H1 (cell line): ENCODE results near the gene GNG14. TPM values are rescaled to one million over a fixed set of nuclear protein-coding genes. Genes with fewer than 3 reads are reported as not detected.

Source experiments
- CTCF ChIA-PET: fragments of 300-600 bp; sonication (Branson Sonifier 250); formaldehyde crosslinking; loops from one replicate; lab custom pipeline; 2021; ENCODE audit not compliant: partially characterized antibody; lab: Charles Lee
- POLR2A ChIA-PET: fragments of 300-600 bp; sonication (Branson Sonifier 250); formaldehyde crosslinking; loops from one replicate; lab custom pipeline; 2021; ENCODE audit warnings: inconsistent platforms; ENCODE audit not compliant: partially characterized antibody; lab: Charles Lee
- DNase-seq, 2 experiments: peaks; one replicate each; pipeline versions ENCODE4 v3.0.0 to v3.0.0-alpha.2; 2010 to 2022; ENCODE audit warnings: low spot score in 2 of 2, low read depth in 1 of 2, mixed read lengths in 1 of 2
- FAIRE-seq: peaks from 2 replicates; lab custom pipeline; 2011; peaks lifted over from hg19 to GRCh38; lab: Jason Lieb, UNC
- H2AFZ ChIP-seq: 2 replicates; pipeline ENCODE4 v1.8.1; 2012; ENCODE audit warnings: low read length, inconsistent platforms
- H2AK5ac ChIP-seq: 2 replicates; pipeline ENCODE4 v1.6.1; 2013; ENCODE audit warnings: low read depth, low read length
- H2BK120ac ChIP-seq: replicated peaks from 2 replicates; pipeline ENCODE3; 2013; ENCODE audit warnings: low read depth, low read length, inconsistent platforms
- H2BK12ac ChIP-seq: 2 replicates; pipeline ENCODE4 v1.6.1; 2013; ENCODE audit warnings: low read depth, low read length
- H2BK15ac ChIP-seq: 2 replicates; pipeline ENCODE4 v1.6.1; 2013; ENCODE audit warnings: low read length
- H2BK20ac ChIP-seq: 2 replicates; pipeline ENCODE4 v1.6.1; 2013; ENCODE audit warnings: low read length
- H2BK5ac ChIP-seq: 2 replicates; pipeline ENCODE4 v1.6.1; 2013; ENCODE audit warnings: low read depth, low read length
- H3K14ac ChIP-seq: 2 replicates; pipeline ENCODE4 v1.6.1; 2013; ENCODE audit warnings: inconsistent platforms; ENCODE audit not compliant: insufficient read length
- H3K18ac ChIP-seq: 2 replicates; pipeline ENCODE4 v1.6.1; 2013; ENCODE audit warnings: low read length; ENCODE audit errors: extremely low read depth
- H3K23ac ChIP-seq: 2 replicates; pipeline ENCODE4 v1.6.1; 2013; ENCODE audit warnings: inconsistent platforms; ENCODE audit not compliant: insufficient read length
- H3K23me2 ChIP-seq: 2 replicates; pipeline ENCODE4 v1.6.1; 2013; ENCODE audit warnings: low read depth, low read length
- H3K27ac ChIP-seq: 2 replicates; pipeline ENCODE4 v1.6.1; 2011; ENCODE audit warnings: low read depth, low read length, inconsistent platforms
- H3K27me3 ChIP-seq, 4 experiments: replicated peaks in 1 of 4; 1 replicate in 1 of 4; 2 replicates in 3 of 4; pipeline versions ENCODE4 v1.6.1 to v1.8.1; 2011 to 2013; ENCODE audit warnings: low read length in 3 of 4, mild to moderate bottlenecking in 3 of 4, inconsistent platforms in 2 of 4, mixed read lengths in 2 of 4, moderate library complexity in 1 of 4; ENCODE audit not compliant: control insufficient read depth in 3 of 4, insufficient read depth in 3 of 4; ENCODE audit errors: extremely low read depth in 1 of 4
- H3K36me3 ChIP-seq, 4 experiments: 2 replicates each; pipeline versions ENCODE4 v1.6.1 to v1.8.1; 2011 to 2013; ENCODE audit warnings: mild to moderate bottlenecking in 4 of 4, low read length in 3 of 4, moderate library complexity in 2 of 4, control low read depth in 1 of 4, inconsistent platforms in 1 of 4; ENCODE audit not compliant: insufficient read depth in 4 of 4, control insufficient read depth in 2 of 4
- H3K4ac ChIP-seq: replicated peaks from 2 replicates; pipeline ENCODE3; 2013; ENCODE audit warnings: low read length, low read depth, mixed read lengths, inconsistent platforms; ENCODE audit not compliant: insufficient read length
- H3K4me1 ChIP-seq, 4 experiments: replicated peaks in 1 of 4; 1 replicate in 1 of 4; 2 replicates in 3 of 4; pipeline versions ENCODE4 v1.6.1 to v1.8.1; 2011 to 2013; ENCODE audit warnings: low read length in 3 of 4, inconsistent platforms in 2 of 4, mixed read lengths in 1 of 4; ENCODE audit not compliant: insufficient read depth in 4 of 4, control insufficient read depth in 3 of 4
- H3K4me2 ChIP-seq, 2 experiments: 2 replicates each; pipeline versions ENCODE4 v1.6.1 to v1.8.1; 2011 to 2013; ENCODE audit warnings: low read depth in 2 of 2, low read length in 2 of 2, control low read depth in 1 of 2, inconsistent platforms in 1 of 2, mild to moderate bottlenecking in 1 of 2; ENCODE audit not compliant: insufficient read depth in 1 of 2
- H3K4me3 ChIP-seq, 4 experiments: fragments of 200-600, 300-600 bp in 1 of 4; sonication (generic), shearing (Covaris generic), sonication (Bioruptor Twin) in 1 of 4; 2 replicates each; pipeline versions ENCODE4 v1.5.1 to v1.8.1; 2011 to 2016; ENCODE audit warnings: low read length in 4 of 4, low read depth in 3 of 4, control low read depth in 2 of 4, inconsistent platforms in 2 of 4, mild to moderate bottlenecking in 2 of 4, mixed read lengths in 1 of 4, moderate library complexity in 1 of 4; ENCODE audit not compliant: insufficient read depth in 2 of 4; ENCODE audit errors: extremely low read depth in 1 of 4
- H3K56ac ChIP-seq: replicated peaks from 2 replicates; pipeline ENCODE3; 2013; ENCODE audit warnings: low read depth, mild to moderate bottlenecking, mixed read lengths, low read length, inconsistent platforms; ENCODE audit not compliant: insufficient read length
- H3K79me1 ChIP-seq: 2 replicates; pipeline ENCODE4 v1.6.1; 2013; ENCODE audit warnings: low read depth, low read length, control low read depth
- H3K79me2 ChIP-seq, 2 experiments: 2 replicates each; pipeline versions ENCODE4 v1.6.1 to v1.8.1; 2012 to 2013; ENCODE audit warnings: low read length in 2 of 2, mild to moderate bottlenecking in 2 of 2, inconsistent platforms in 1 of 2; ENCODE audit not compliant: insufficient read depth in 2 of 2, control insufficient read depth in 1 of 2
- H3K9ac ChIP-seq, 4 experiments: replicated peaks in 1 of 4; 1 replicate in 1 of 4; 2 replicates in 3 of 4; pipeline versions ENCODE4 v1.6.1 to v1.8.1; 2011 to 2013; ENCODE audit warnings: low read depth in 3 of 4, low read length in 3 of 4, control low read depth in 2 of 4, mild to moderate bottlenecking in 2 of 4, moderate library complexity in 2 of 4, inconsistent platforms in 1 of 4; ENCODE audit errors: extremely low read depth in 1 of 4
- H3K9me3 ChIP-seq, 2 experiments: 2 replicates each; pipeline versions ENCODE4 v1.6.1 to v1.8.1; 2012 to 2013; ENCODE audit warnings: mild to moderate bottlenecking in 2 of 2, moderate library complexity in 2 of 2, control low read depth in 1 of 2, inconsistent platforms in 1 of 2, low read depth in 1 of 2, low read length in 1 of 2, mixed read lengths in 1 of 2; ENCODE audit not compliant: insufficient read depth in 2 of 2
- H4K20me1 ChIP-seq, 2 experiments: replicated peaks in 1 of 2; 2 replicates each; pipeline versions ENCODE3 to v1.8.1; 2011 to 2013; ENCODE audit warnings: inconsistent platforms in 2 of 2, low read length in 2 of 2, mild to moderate bottlenecking in 1 of 2; ENCODE audit not compliant: insufficient read depth in 2 of 2, control insufficient read depth in 1 of 2
- H4K5ac ChIP-seq: 2 replicates; pipeline ENCODE4 v1.6.1; 2013; ENCODE audit warnings: low read length, low read depth, mixed read lengths, inconsistent platforms; ENCODE audit not compliant: insufficient read length
- H4K8ac ChIP-seq: 2 replicates; pipeline ENCODE4 v1.8.0; 2013; ENCODE audit warnings: mild to moderate bottlenecking, moderate library complexity, low read length, inconsistent platforms; ENCODE audit not compliant: insufficient read depth; ENCODE audit errors: extremely low read depth
- H4K91ac ChIP-seq: replicated peaks from 2 replicates; pipeline ENCODE3; 2013; ENCODE audit warnings: low read length, mixed read lengths, inconsistent platforms; ENCODE audit not compliant: insufficient read length
- BRCA1 ChIP-seq: IDR thresholded peaks from 2 replicates; pipeline ENCODE4 v1.6.1; 2012; ENCODE audit warnings: low read depth, low read length, improper control_type of control experiment
- CBX5 ChIP-seq: fragments of 300-800, 300-1000 bp; sonication (generic); IDR thresholded peaks from 2 replicates; pipeline ENCODE4 v1.7.1; 2016; ENCODE audit warnings: antibody characterized with exemption, low read length, low read depth
- CREB1 ChIP-seq: IDR thresholded peaks from 2 replicates; pipeline ENCODE4 v1.6.1; 2012; ENCODE audit warnings: inconsistent platforms
- CTCF ChIP-seq, 3 experiments: IDR thresholded peaks; 1 replicate in 2 of 3; 2 replicates in 1 of 3; pipeline versions ENCODE4 v1.5.1 to v1.6.1; 2011; ENCODE audit warnings: low read length in 3 of 3, mild to moderate bottlenecking in 3 of 3, inconsistent platforms in 2 of 3, low read depth in 1 of 3, moderate library complexity in 1 of 3; ENCODE audit not compliant: insufficient read depth in 1 of 3; ENCODE audit errors: control extremely low read depth in 1 of 3
- EGR1 ChIP-seq: IDR thresholded peaks from 2 replicates; pipeline ENCODE4 v1.6.1; 2011; ENCODE audit warnings: low read depth, low read length, borderline replicate concordance
- GTF2F1 ChIP-seq: IDR thresholded peaks from 2 replicates; pipeline ENCODE4 v1.6.1; 2012; ENCODE audit warnings: low read depth, low read length, improper control_type of control experiment, borderline replicate concordance
- HDAC6 ChIP-seq: IDR thresholded peaks from one replicate; pipeline ENCODE4 v1.7.1; 2012; ENCODE audit warnings: low read depth, mild to moderate bottlenecking, inconsistent platforms, low read length, moderate library complexity
- TCF12 ChIP-seq: IDR thresholded peaks from 2 replicates; pipeline ENCODE4 v1.6.1; 2011; ENCODE audit warnings: low read depth, mild to moderate bottlenecking, low read length
- YY1 ChIP-seq: IDR thresholded peaks from 2 replicates; pipeline ENCODE4 v1.6.1; 2011; ENCODE audit warnings: low read depth, mild to moderate bottlenecking, low read length
- WGBS, 2 experiments: shearing (Covaris generic) in 1 of 2; methylation state at CpG; one replicate each; pipeline versions ENCODE4 v1.1.6 to v1.1.7; 2013 to 2015; ENCODE audit warnings: low lambda C conversion rate in 2 of 2, mixed read lengths in 2 of 2, inconsistent platforms in 1 of 2, low coverage in 1 of 2, missing lambda C conversion rate in 1 of 2; ENCODE audit not compliant: insufficient replicate concordance in 2 of 2, insufficient coverage in 1 of 2, insufficient read length in 1 of 2; ENCODE audit errors: extremely low coverage in 1 of 2, missing lambda C conversion rate in 1 of 2; 5-methylcytosine and 5-hydroxymethylcytosine counted together
- polyA plus RNA-seq, 7 experiments: library from polyadenylated mRNA; depleted of rRNA in 3 of 7; stranded (reverse) in 5 of 7; unstranded in 2 of 7; fragments of >200 nt in 5 of 7; fragments of 200-250 nt in 2 of 7; gene quantifications; 1 replicate in 5 of 7; 2 replicates in 1 of 7; 4 replicates in 1 of 7; pipeline versions ENCODE4 v1.2.1 to v1.2.3, GENCODE V29; 2011 to 2013; ENCODE audit warnings: missing spikeins in 2 of 7, mixed read lengths in 2 of 7
- total RNA-seq: library from RNA; stranded (reverse); fragmentation: NEBNext Ultra II Directional; extraction: Animal tissue kit (Norgen Biotek cat#: 25700); gene quantifications from 2 replicates; pipeline ENCODE4 v1.2.1, GENCODE V29; 2021

The GNG14 gene
- total and polyA plus RNA-seq, 2 of the 8 experiments (the other 6 are each of a cell fraction or from before 2014, with no cell fraction given) = not detected

- ChIA-PET CTCF (interaction anchor here (0.6 to 2.2 kb wide), 4 partner anchors 30 to 964 kb away, joined by 3 to 10 read pairs (median 6); no protein-coding TSS in a partner anchor), POLR2A (interaction anchor here (1.2 to 14.0 kb wide), 5 partner anchors 11 to 426 kb away, joined by 3 to 258 read pairs (median 7); partner anchors contain the start of gene TNPO2)
- FAIRE-seq = no peak
- Histone ChIP-seq H3K14ac (no peak overlapping the region), H2AK5ac (no peak overlapping the region), H2BK5ac (no peak overlapping the region), H3K79me1 (peaks cover 5% of the 10 kb centered on the region; the same call in 1 of the 2 replicates), H3K18ac (no peak overlapping the region), H2BK20ac (no peak overlapping the region), H3K27ac (no peak overlapping the region), H3K4me2 (no peak overlapping the region), H3K36me3 (peaks cover 10 to 31% (median 15%) of the 10 kb centered on the region in 4 experiments), H3K4me1 (peaks cover 0 to 6% (median 4%) of the 10 kb centered on the region in 4 experiments; a peak in 5 of 7 replicates), H4K91ac (no peak overlapping the region), H3K27me3 (no peaks in the 10 kb centered on the region), H3K4me3 (no peak overlapping the region), H3K23ac (no peak overlapping the region), H2AFZ (no peak overlapping the region), H3K56ac (no peak overlapping the region), H3K79me2 (peaks cover 26 to 39% of the 10 kb centered on the region in 2 experiments), H4K5ac (no peak overlapping the region), H4K8ac (no peak overlapping the region), H2BK120ac (no peak overlapping the region), H3K4ac (no peak overlapping the region), H2BK15ac (no peak overlapping the region), H2BK12ac (no peak overlapping the region), H3K9me3 (no peaks in the 10 kb centered on the region), H4K20me1 (peaks cover 14 to 20% of the 10 kb centered on the region in 2 experiments), H3K23me2 (peaks cover 8% of the 10 kb centered on the region), H3K9ac (no peak overlapping the region)
- TF ChIP-seq EGR1 (no peak), CTCF (IDR thresholded peaks at IDR 0.05; ENCODE audit: control extremely low read depth in 1 of 3, insufficient read depth in 1 of 3, low read depth in 1 of 3, low read length in 3 of 3) (no peak), YY1 (no peak), BRCA1 (no peak), CREB1 (no peak), TCF12 (no peak), HDAC6 (no peak), GTF2F1 (no peak), CBX5 (no peak)
- DNase-seq = no peak
- WGBS, 2 experiments = 92% methylated on average over 3 of the region's 3 CpGs; no CpG with 5 or more reads in 1 of the 2 experiments
Measured at GRCh38 chr19:12730064-12730463, 42.3 kb downstream of the GNG14 start.
